HG02938 (cell line): ENCODE measurements around the gene ZNF618.

Source experiments
- ATAC-seq: cut with Tn5 transposase; IDR thresholded peaks from one replicate; pipeline ENCODE4 v1.9.1; 2021; ENCODE audit warnings: mild to moderate bottlenecking, moderate library complexity; ENCODE audit not compliant: unreplicated experiment

The ZNF618 gene

DNA sequence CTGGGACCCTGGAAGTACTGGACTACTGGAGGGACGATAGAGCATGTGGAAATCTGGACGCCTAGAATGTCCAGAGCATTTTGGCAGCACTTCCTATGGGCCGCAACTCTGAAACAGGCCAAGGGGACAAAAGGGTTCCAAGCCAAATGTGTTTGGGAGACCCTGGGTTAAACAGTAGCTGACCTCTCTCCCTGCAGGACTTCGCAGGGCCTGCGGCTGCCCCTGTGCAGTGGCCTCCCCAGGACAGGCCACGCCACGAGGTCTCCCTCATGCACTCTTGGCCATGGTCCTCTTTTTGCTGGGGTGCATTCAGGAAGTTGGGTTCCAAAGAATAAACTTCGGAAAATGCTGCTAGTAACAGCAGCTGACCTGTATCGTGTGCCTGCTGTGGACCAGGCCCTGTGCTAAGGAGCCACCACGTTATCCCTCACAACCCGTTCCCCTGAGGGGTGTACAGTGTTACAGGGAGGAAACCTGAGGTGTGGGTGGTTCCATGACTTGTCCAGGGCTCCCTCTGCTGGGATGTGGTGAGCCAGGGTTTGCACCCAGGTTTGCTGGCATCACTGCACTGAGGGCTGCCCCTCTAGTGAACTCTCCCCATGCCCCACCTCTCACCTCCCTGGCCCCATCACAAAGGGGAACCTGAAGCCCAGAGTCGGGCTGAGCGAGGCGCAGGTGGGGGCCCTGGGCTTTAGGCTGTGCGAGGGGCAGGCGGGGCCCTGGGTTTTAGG lies 122.6 kb downstream of the ZNF618 start:
- no peak for ATAC-seq

GRCh38 chr9:113999256-114000062 lies 123.3 kb downstream of the ZNF618 start:
- ATAC-seq: no peak

DNA sequence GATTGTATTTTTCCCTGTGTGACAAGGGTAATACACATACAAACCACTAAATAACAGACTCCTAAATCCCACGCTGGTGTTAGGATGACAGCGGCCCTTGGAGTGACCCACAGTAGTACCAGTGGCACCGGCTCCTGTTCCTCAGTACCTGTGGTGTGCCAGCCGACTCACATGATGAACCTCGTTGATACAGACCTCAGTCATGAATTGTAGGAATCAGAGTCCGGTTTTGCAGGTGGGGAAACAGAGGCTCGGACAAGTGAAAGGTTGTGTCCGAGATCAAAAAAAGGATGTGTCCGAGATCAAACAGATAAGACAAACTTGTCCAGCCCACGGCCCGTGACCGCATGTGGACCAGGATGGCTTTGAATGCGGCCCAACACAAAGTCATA lies 124.0 kb downstream of the ZNF618 start:
- no peak for ATAC-seq

DNA sequence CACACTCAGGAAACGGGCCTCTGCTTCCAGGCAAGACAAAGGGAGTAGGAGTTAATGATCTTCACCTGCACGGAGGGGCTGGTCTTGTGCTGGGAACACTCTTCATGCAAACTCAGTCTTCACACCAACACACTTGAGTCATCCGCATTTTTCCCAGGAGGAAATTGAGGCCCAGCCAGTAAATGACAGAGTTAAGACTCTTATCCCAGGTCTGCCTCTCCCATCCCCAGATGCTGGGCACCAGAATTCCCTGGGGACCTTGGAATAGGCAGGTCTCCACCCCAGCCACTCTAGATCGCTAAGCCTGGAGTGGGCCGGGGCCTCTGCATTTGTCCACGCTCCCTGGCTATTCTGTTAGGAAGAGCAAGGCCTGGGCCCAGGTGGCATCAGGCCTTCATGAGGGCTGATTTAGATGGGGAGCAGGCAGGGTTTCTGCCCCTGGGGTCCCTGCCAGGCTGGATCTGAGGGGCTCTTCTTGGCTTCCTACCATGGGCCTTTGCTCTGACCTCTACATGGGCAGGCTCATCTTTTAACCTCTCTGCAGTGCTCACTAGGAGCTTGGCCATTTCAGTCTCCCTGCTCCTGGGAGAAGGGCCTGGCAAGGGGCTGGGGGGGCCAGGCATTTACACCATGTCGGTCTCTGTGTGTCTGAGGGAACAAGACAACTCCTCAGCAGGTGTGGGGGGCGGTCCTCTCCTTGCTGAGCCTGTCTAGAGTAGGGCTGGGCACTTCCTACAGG lies 124.7 kb downstream of the ZNF618 start:
- ATAC-seq: no peak

DNA sequence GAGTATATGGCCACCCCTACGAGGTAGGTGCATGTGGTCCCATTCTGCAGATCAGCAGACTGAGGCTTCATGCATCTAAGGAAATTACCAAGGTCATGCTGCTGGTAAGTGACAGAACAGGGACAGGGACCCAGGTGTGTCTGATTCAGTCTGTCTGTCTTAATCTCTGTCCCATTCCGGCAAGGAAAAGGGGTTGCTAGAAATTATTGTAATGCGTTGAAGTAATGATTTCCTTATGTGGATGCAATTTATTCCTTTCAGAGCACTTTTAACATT lies 125.2 kb downstream of the ZNF618 start:
- ATAC-seq: no peak

DNA sequence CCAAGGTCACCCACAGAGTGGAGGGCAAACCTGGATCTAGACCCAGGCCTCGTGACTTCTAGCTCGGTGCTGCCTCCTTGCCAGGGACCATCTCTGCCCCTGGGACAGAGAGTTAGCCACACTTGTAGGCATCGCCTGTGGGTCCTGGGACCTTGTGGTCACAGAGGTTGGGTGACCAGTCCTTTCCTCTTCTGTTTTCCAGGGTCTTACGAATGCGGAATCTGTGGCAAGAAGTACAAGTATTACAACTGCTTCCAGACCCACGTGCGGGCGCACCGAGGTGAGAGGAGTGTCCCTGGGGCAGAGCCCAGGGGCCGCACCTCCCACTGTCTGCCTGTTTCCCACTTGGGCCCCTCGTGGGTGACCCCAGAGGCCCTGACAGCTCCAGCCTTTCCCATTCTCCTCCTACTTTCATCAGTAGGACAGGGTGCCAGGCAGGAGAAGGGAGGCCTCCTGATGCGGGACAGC lies 125.7 kb downstream of the ZNF618 start:
- no peak for ATAC-seq

GRCh38 chr9:114002271-114002985 lies 126.3 kb downstream of the ZNF618 start:
- no peak for ATAC-seq

- ATAC-seq: no peak
These were observed 126.9 kb downstream of the ZNF618 start for GRCh38 chr9:114002986-114003350.

GRCh38 chr9:114003351-114003750 lies 127.2 kb downstream of the ZNF618 start:
- no peak for ATAC-seq

GRCh38 chr9:114003758-114004157 lies 127.6 kb downstream of the ZNF618 start:
- ATAC-seq: no peak

DNA sequence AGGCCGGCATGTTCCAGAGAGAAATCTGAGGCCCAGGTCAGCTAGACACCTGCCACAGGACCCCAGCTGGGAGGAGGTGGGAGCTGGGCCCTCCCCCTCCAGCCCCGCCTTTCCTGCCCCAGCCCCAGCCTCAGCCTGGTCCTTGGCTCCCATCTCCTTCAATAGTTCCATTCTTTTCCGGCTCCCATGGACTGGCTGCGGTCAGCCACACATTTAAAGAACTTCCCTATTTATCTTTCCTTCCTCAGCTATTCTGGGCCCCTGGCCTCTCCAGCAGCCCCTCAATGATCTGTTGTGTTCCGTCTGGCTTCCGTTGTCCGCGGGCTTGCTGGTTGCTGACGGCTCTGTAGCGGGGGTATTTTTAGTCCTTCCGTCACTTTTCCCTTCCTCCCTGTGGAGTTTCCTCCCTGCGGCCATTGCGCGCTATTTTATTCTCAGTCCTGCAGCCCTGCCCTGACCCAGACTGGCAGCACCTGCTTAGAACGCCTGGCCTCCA lies 128.2 kb downstream of the ZNF618 start:
- ATAC-seq: no peak

DNA sequence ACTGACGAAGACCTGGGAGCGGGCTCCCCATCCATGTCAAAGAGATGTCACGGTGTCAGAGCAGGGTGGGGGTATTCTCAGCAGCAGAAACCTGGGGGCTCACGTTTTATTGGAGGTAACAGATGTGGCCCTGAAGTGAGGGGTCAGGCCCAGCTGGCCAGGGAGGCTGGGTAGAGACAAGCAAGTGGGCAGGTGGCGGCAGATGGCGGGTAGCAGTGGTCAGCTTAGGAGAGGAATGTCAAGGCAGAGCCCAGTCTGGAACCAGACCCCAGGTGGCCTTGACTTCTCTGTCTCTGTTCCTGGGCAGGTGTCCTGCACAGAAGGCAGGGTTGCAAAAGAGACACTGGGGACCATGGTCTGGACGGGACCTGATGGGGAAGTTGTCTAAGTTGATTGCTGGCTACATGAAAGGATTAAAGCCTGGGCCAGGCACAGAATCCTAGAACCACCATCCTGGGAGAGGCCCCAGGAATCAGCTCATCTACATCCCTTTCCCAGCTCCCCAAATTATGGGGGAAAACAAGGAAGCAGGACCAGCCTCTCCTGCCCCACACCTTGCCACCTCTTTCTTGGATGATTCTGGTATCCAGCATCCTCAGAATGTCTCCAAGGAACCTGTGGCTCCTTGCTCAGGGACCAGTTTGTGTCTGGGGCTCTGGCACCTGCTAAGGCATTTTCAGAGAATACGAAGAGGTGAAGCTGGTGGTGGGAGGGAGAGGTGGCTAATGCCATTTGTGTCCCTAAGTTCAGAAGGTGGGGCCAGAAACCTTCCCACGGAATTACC lies 129.5 kb downstream of the ZNF618 start:
- ATAC-seq: no peak

- no peak for ATAC-seq
These were observed 130.0 kb downstream of the ZNF618 start for GRCh38 chr9:114006155-114006550.

DNA sequence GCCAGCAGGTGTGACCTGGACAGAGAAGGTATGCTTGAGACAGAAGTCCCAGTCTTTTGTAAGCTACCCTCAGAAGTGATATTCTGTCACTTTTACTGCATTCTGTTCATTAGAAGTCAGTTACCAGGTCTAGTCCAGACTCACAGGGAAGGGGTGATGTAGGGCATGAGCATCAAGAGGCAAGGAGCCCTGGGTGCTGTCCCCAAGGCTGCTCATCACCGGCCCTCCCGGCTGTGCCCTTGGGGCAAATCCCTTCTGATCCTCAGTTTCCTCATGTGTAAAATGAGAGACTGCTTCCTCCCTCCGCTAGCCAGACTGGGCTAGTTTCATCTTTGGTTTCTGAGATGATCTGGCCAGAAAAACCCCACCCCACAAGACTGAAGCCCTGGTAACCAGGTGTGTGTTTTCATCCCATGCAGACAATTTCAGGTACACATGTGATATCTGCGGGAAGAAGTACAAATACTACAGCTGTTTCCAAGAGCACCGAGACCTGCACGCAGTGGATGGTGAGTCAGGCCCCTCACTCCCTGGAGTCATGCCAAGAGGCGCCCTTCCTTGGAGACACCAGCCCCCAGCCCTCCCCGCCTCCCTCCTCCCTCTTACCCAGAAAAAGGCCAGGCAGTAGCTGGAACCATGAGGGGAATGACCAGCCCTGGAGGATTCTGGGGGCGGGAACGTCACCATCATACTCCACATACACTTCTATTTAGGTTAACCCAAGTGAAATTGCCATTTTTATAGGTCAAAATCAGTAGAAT lies 131.0 kb downstream of the ZNF618 start:
- no peak for ATAC-seq

DNA sequence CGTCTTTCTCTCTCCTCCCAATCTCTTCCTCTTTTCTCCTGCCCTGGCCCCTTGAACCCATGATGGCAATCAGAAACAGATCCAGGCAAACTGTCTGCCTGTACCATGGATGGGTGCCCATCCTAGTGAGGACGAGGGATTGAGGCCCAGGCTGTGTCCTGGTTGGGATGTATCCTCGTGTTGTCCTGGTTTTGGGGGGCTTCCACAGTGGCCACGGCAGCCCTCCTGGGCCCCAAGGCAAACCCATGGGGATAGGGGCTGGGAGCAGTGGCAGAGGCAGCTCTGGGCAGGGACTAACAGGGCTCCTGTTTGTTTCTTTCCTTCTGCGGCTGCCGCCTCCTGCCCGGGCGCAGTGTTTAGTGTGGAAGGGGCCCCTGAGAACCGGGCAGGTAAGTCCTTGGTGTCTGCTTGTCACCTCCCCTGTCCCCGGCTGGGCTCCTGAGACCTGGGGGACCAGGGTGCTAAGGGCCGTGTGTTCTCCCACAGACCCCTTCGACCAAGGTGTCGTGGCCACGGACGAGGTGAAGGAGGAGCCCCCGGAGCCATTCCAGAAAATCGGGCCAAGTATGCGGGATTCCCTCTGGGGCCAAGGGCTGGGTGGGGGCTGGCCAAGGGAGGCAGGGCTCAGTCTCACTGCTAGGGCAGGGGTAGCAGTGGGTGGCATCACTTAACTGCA lies 132.0 kb downstream of the ZNF618 start:
- no peak for ATAC-seq

- ATAC-seq: no peak
These were observed 132.7 kb downstream of the ZNF618 start for GRCh38 chr9:114008667-114009410.

GRCh38 chr9:114011313-114011712 lies 135.2 kb downstream of the ZNF618 start:
- no peak for ATAC-seq

GRCh38 chr9:114012126-114012525 lies 136.0 kb downstream of the ZNF618 start:
- ATAC-seq: no peak
